ENCODE results near the gene CLEC2L. TPM values are rescaled to one million over a fixed set of nuclear protein-coding genes. Genes with fewer than 3 reads are reported as not detected.

The CLEC2L gene
- total RNA-seq, 1 donor from 2014 or later = not detected

DNA sequence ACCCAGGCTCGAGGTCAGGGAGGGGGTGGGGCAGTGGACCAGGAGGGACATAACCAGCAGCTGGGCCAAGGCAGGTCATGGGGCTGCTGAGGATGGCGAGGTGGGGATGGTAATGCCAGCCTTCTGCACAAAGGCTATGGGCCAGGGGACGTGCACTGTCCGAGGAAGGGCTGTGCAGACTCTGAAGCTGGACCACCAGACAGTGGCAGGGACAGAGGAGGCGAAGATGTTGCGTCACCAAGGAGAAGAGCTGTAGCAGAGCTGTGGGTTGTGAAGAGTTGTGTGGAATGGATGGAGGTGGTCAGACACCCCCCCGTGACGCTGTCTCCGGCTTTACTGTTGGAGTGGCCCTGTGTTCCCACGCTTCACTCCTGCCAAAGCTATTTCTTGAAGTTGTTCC, 1.8 kb downstream of the CLEC2L start:
- DNase-seq (ENCODE audit: low read depth) (no peak), FAIRE-seq (no peak)
- Histone ChIP-seq H3K4me3 (ENCODE audit: low read depth, low read length) (no peak overlapping the region), H3K27me3 (ENCODE audit: control insufficient read depth, insufficient read depth, low read length) (peaks cover 31% of the 10 kb centered on the region), H3K36me3 (ENCODE audit: control insufficient read depth, insufficient read depth, low read length) (no peaks in the 10 kb centered on the region)
- no peak for TF ChIP-seq CTCF (IDR thresholded peaks at IDR 0.05; ENCODE audit: insufficient read depth, low read length, severe bottlenecking)

DNA sequence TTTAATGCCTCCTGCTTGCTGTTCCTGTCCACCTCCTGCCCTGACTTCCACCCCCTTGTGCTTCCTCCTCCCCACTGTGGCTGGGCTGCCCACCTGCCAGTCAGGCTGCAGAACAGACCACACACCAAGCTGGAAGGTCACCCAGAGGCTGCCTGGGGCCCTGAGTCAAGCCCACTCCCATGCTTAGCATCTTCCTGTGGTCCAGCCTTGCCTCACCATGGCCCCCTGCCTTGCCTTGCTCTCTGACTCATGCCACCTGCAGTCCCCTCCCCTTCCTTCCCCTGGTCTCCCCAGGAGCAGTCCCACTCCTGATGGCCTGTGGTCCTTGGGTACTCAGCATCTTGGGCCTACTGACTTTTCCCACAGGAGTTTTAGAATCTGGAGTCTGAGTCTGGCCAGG, 2.3 kb downstream of the CLEC2L start:
- Histone ChIP-seq H3K36me3 (ENCODE audit: control insufficient read depth, insufficient read depth, low read length) (no peaks in the 10 kb centered on the region), H3K4me3 (ENCODE audit: low read depth, low read length) (no peak overlapping the region), H3K27me3 (ENCODE audit: control insufficient read depth, insufficient read depth, low read length) (peaks cover 31% of the 10 kb centered on the region)
- FAIRE-seq (no peak), DNase-seq (ENCODE audit: low read depth) (no peak)
- no peak for TF ChIP-seq CTCF (IDR thresholded peaks at IDR 0.05; ENCODE audit: insufficient read depth, low read length, severe bottlenecking)

- H3K4me3 ChIP-seq (ENCODE audit: low read depth, low read length) = no peak overlapping the region
- DNase-seq (ENCODE audit: low read depth) (no peak), FAIRE-seq (no peak)
- H3K27me3 ChIP-seq (ENCODE audit: control insufficient read depth, insufficient read depth, low read length) = peaks cover 32% of the 10 kb centered on the region
- no peaks in the 10 kb centered on the region for H3K36me3 ChIP-seq (ENCODE audit: control insufficient read depth, insufficient read depth, low read length)
- no peak for TF ChIP-seq CTCF (IDR thresholded peaks at IDR 0.05; ENCODE audit: insufficient read depth, low read length, severe bottlenecking)
Observed at GRCh38 chr7:139526578-139527544, 3.4 kb downstream of the CLEC2L start.

- no peak for DNase-seq (ENCODE audit: low read depth)
- Histone ChIP-seq H3K27me3 (ENCODE audit: control insufficient read depth, insufficient read depth, low read length) (peaks cover 7% of the 10 kb centered on the region), H3K36me3 (ENCODE audit: control insufficient read depth, insufficient read depth, low read length) (no peaks in the 10 kb centered on the region), H3K4me3 (ENCODE audit: low read depth, low read length) (no peak overlapping the region)
- FAIRE-seq = no peak
- TF ChIP-seq CTCF (IDR thresholded peaks at IDR 0.05; ENCODE audit: insufficient read depth, low read length, severe bottlenecking) = no peak
Observed at GRCh38 chr7:139531094-139531493, 7.6 kb downstream of the CLEC2L start.

DNA sequence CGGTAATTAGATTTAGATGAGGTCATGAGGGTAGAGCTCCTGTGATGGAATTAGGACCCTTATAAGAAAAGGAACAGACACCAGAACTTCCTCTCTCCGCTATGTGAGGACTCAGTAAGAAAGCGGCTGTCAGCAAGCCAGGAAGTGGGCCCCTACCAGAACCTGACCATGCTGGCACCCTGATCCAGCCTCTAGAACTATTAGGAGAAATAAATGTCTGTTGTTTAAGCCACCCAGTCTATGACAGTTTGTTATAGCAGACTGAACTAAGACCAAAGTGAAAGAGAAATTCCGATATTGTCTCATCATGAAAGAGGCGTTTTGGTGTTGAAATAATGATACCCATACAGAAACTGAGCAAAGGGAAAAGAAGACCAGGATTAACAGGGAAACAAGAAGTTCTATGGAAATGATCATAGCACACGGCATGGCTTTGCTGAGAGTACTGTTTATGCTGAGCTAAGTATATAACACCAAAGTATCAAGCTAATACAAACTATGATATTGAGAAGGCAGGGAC, 9.2 kb downstream of the CLEC2L start:
- H3K4me3 ChIP-seq (ENCODE audit: low read depth, low read length) = no peak overlapping the region
- peaks cover 4% of the 10 kb centered on the region for H3K27me3 ChIP-seq (ENCODE audit: control insufficient read depth, insufficient read depth, low read length)
- DNase-seq (ENCODE audit: low read depth) (no peak), FAIRE-seq (no peak)
- TF ChIP-seq CTCF (IDR thresholded peaks at IDR 0.05; ENCODE audit: insufficient read depth, low read length, severe bottlenecking) = no peak
- no peaks in the 10 kb centered on the region for H3K36me3 ChIP-seq (ENCODE audit: control insufficient read depth, insufficient read depth, low read length)

Measured in bronchial epithelial cell (primary cell).